Ascending aorta (tissue), 2 donors: ENCODE results near the gene HHIP. TPM values are rescaled to one million over a fixed set of nuclear protein-coding genes. Genes with fewer than 3 reads are reported as not detected.

Experiments used
- DNase-seq, 2 donors: peaks; one replicate each; pipeline ENCODE4 v3.0.0-alpha.2; 2019; ENCODE audit warnings: low spot score in 2 of 2
- H3K27ac ChIP-seq, 2 donors: fragments of 200-600 bp; sonication (generic); one replicate each; pipeline ENCODE4 v1.5.1; 2016 to 2017; ENCODE audit warnings: mild to moderate bottlenecking in 1 of 2
- H3K27me3 ChIP-seq: fragments of 200-600 bp; sonication (generic); one replicate; pipeline ENCODE4 v1.5.1; 2017
- H3K36me3 ChIP-seq, 2 donors: fragments of 200-600 bp; sonication (generic); one replicate each; pipeline ENCODE4 v1.5.1; 2016
- H3K4me1 ChIP-seq, 2 donors: fragments of 200-600 bp; sonication (generic); one replicate each; pipeline ENCODE4 v1.5.1; 2016 to 2017; ENCODE audit warnings: mild to moderate bottlenecking in 1 of 2
- H3K4me3 ChIP-seq, 2 donors: fragments of 200-600 bp; sonication (generic); one replicate each; pipeline ENCODE4 v1.5.1; 2016 to 2017; ENCODE audit warnings: mild to moderate bottlenecking in 1 of 2
- H3K9me3 ChIP-seq, 2 donors: fragments of 200-600 bp; sonication (generic); one replicate each; pipeline ENCODE4 v1.5.1; 2016
- intact Hi-C: fragments of 100-400 bp; cut with DNase I; formaldehyde crosslinking; loops from one replicate; pipeline ENCODE4 v1.15.1; 2023
- total RNA-seq: library from RNA; depleted of rRNA; stranded (reverse); fragments of >200 nt; gene quantifications from one replicate; pipeline ENCODE4 v1.1.0, GENCODE V29; 2016
- TF ChIP-seq, protein P1 (sequence below), 3 experiments: fragments of 200-600 bp in 2 of 3; fragments of 450-650 bp in 1 of 3; sonication (generic) in 2 of 3; IDR thresholded peaks; one replicate each; pipeline ENCODE4 v1.5.1; 2016 to 2019; ENCODE audit warnings: antibody characterized with exemption in 3 of 3, mild to moderate bottlenecking in 1 of 3, moderate library complexity in 1 of 3

Gene HHIP
- total RNA-seq, 1 donor from 2014 or later: 2.2 TPM

DNA sequence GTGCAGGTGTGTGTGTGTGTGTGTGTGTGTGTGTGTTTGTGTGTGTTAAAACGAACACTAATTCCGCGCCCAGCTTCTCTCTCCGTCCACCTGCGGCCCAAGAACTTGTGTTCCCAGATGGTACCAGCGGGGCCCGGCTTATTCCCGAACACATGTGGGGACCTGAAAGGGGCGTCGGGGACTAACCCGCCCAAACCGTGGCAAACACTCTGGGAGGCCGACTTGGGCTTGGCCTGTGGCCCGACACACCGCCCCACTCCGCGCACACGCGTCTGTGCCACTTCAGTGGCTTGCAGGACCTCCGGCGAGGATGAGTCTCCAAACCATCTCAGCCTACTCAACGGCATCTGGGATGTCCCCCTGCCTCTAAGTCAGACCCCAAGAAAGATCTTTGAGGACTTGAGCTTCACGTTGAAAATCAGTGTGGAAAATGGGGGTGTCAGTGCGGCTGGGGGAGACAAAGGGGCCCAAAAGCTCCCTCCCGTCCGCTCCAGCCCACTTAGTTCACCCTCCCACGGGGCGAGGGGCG, 790 bp upstream of the HHIP start:
- no peak overlapping the region for H3K27ac ChIP-seq
- no peaks in the 10 kb centered on the region for H3K27me3 ChIP-seq
- H3K9me3 ChIP-seq: no peaks in the 10 kb centered on the region
- intact Hi-C loops: no loop called here
- no peaks in the 10 kb centered on the region for H3K36me3 ChIP-seq
- H3K4me3 ChIP-seq: peak overlapping the region; percentile 62 to 77
- DNase-seq: no peak
- H3K4me1 ChIP-seq: peaks cover 0 to 10% of the 10 kb centered on the region in 2 donors
- TF ChIP-seq, protein P1, sequence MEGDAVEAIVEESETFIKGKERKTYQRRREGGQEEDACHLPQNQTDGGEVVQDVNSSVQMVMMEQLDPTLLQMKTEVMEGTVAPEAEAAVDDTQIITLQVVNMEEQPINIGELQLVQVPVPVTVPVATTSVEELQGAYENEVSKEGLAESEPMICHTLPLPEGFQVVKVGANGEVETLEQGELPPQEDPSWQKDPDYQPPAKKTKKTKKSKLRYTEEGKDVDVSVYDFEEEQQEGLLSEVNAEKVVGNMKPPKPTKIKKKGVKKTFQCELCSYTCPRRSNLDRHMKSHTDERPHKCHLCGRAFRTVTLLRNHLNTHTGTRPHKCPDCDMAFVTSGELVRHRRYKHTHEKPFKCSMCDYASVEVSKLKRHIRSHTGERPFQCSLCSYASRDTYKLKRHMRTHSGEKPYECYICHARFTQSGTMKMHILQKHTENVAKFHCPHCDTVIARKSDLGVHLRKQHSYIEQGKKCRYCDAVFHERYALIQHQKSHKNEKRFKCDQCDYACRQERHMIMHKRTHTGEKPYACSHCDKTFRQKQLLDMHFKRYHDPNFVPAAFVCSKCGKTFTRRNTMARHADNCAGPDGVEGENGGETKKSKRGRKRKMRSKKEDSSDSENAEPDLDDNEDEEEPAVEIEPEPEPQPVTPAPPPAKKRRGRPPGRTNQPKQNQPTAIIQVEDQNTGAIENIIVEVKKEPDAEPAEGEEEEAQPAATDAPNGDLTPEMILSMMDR (IDR thresholded peaks at IDR 0.05): no peak

DNA sequence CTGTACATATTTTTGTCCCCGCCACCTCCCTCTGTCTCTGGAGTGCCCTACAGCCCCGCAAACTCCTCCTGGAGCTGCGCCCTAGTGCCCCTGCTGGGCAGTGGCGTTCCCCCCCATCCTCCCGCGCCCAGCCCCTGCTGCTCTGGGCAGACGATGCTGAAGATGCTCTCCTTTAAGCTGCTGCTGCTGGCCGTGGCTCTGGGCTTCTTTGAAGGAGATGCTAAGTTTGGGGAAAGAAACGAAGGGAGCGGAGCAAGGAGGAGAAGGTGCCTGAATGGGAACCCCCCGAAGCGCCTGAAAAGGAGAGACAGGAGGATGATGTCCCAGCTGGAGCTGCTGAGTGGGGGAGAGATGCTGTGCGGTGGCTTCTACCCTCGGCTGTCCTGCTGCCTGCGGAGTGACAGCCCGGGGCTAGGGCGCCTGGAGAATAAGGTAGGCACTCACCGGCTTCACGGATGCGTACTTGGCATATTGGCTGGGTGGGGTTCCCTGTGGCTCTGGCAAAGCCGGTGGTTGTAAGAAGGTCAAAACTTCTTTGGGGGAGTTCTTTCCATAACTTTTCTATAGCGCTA, 653 bp downstream of the HHIP start:
- no peak for DNase-seq
- Histone ChIP-seq H3K27me3 (no peaks in the 10 kb centered on the region), H3K27ac (no peak overlapping the region)

DNA sequence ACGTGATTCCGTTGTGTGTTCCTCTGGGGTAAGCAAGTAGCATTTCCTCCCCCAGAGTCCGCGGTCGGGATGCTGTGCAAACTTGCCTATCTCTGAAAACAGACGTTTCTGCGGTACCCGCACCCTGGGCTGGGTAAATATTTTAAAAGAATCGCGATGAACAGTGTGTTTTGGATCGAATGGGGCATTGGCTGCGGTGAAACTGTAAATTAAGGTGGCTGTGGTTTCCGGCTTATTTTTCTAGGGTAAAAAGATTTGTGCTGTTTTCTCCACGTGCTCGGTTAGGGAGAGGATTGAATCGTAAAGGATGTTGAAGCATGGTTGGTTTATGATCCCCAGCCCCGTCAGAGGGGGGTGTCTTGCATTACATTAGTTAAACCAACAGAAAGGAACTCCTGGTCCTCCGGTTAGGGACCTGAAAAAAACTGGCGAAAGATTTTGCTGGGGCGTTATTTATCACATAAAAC, 1.2 kb downstream of the HHIP start:
- H3K4me3 ChIP-seq: peak overlapping the region; percentile 62 to 77
- TF ChIP-seq, protein P1 (IDR thresholded peaks at IDR 0.05): no peak
- H3K27ac ChIP-seq: no peak overlapping the region
- no peaks in the 10 kb centered on the region for H3K9me3 ChIP-seq
- peaks cover 0 to 10% of the 10 kb centered on the region in 2 donors for H3K4me1 ChIP-seq
- no peaks in the 10 kb centered on the region for H3K36me3 ChIP-seq
- DNase-seq: no peak
- intact Hi-C loops: no loop called here
- H3K27me3 ChIP-seq: no peaks in the 10 kb centered on the region

More for the DNA sequence above, 653 bp downstream of the HHIP start:
- intact Hi-C loops: no loop called here
- TF ChIP-seq, protein P1 (IDR thresholded peaks at IDR 0.05): peak in 1 of 3 experiments; percentile 11
- no peaks in the 10 kb centered on the region for H3K36me3 ChIP-seq
- no peaks in the 10 kb centered on the region for H3K9me3 ChIP-seq
- peak overlapping the region; percentile 62 to 77 for H3K4me3 ChIP-seq
- peaks cover 0 to 10% of the 10 kb centered on the region in 2 donors for H3K4me1 ChIP-seq

DNA sequence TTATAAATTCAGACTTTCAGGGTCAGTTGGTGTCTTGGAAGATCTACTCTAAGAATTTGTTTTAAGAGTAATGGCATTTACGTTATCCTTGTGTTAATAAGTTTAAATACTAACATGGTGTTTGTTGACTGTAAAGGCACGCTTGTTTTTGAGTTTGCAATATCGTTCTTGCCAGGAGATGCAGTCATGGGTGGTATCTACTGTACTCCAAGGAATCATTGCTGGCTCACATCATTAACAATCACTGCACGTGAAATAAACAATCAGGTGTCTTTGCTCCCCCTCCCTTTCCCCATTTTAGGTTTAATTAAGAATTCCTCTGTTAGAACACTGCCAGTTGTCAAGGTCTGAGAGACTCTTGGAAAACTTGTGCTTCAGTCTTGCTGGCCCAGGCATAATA, 1.6 kb downstream of the HHIP start:
- Histone ChIP-seq H3K9me3 (no peaks in the 10 kb centered on the region), H3K36me3 (no peaks in the 10 kb centered on the region), H3K4me3 (peak overlapping the region; percentile 62 to 77), H3K4me1 (peaks cover 0 to 10% of the 10 kb centered on the region in 2 donors), H3K27ac (no peak overlapping the region), H3K27me3 (no peaks in the 10 kb centered on the region)
- intact Hi-C loops: no loop called here
- DNase-seq: no peak
- TF ChIP-seq, protein P1 (IDR thresholded peaks at IDR 0.05): no peak

DNA sequence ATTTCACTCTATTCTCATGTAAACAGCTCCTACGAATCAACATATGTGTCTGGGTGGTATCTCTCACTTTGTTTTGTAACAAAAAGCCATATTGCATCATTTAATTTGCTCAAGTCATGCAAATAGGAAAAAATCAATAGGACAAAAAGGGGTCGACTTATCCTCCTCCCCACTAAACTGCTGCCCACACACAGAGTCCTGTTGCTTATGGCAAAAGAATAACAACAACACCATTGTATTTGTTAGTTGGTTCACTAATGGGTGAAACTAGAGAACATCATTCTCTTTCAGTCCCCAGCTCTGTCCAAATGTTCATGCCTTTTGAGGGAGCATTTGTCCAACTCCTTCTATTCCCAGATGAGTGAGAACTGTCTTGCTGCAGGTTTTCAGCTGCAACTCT, 2.1 kb downstream of the HHIP start:
- TF ChIP-seq, protein P1 (IDR thresholded peaks at IDR 0.05): no peak
- intact Hi-C loops: no loop called here
- H3K27ac ChIP-seq: no peak overlapping the region
- H3K27me3 ChIP-seq: no peaks in the 10 kb centered on the region
- H3K4me3 ChIP-seq: no peak overlapping the region
- no peaks in the 10 kb centered on the region for H3K36me3 ChIP-seq
- no peaks in the 10 kb centered on the region for H3K9me3 ChIP-seq
- DNase-seq: no peak
- H3K4me1 ChIP-seq: peaks cover 0 to 10% of the 10 kb centered on the region in 2 donors
